HT-29 (cell line): Measurements from ENCODE around the gene FUT3. TPM values are rescaled to one million over a fixed set of nuclear protein-coding genes. Genes with fewer than 3 reads are reported as not detected.
"Not testable (repeated sequence)": the region's sequence is repeated elsewhere in the genome, so short reads cannot be mapped to it uniquely, and the experiment has no call there.

Experiments used
- DNase-seq: peaks from one replicate; pipeline ENCODE4 v3.0.0-alpha.2; 2015; ENCODE audit warnings: low spot score
- total RNA-seq: library from RNA; depleted of rRNA; stranded (reverse); fragments of >200 nt; shearing (Covaris generic); gene quantifications from 2 replicates; pipeline ENCODE4 v1.2.3, GENCODE V29; 2014

Gene FUT3
- total RNA-seq, 1 experiment from 2014 or later: 3.9 TPM

- no peak for DNase-seq
Observed at GRCh38 chr19:5882421-5882968, 31.2 kb upstream of the FUT3 start.

GRCh38 chr19:5881543-5882299 is 30.5 kb upstream of the FUT3 start:
- DNase-seq: no peak

GRCh38 chr19:5880604-5881078 is 29.4 kb upstream of the FUT3 start:
- DNase-seq: no peak

GRCh38 chr19:5880196-5880595 is 28.9 kb upstream of the FUT3 start:
- no peak for DNase-seq

- no peak for DNase-seq
Observed at GRCh38 chr19:5877882-5878281, 26.6 kb upstream of the FUT3 start.

- no peak for DNase-seq
Observed at GRCh38 chr19:5877427-5877826, 26.2 kb upstream of the FUT3 start.

GRCh38 chr19:5874496-5874895 is 23.2 kb upstream of the FUT3 start:
- not testable (repeated sequence) for DNase-seq

GRCh38 chr19:5873617-5874199 is 22.5 kb upstream of the FUT3 start:
- DNase-seq: no peak

- no peak for DNase-seq
Observed at GRCh38 chr19:5870986-5871394, 19.7 kb upstream of the FUT3 start.

- no peak for DNase-seq
Observed at GRCh38 chr19:5867201-5868136, 16.2 kb upstream of the FUT3 start.

GRCh38 chr19:5865772-5866171 is 14.5 kb upstream of the FUT3 start:
- no peak for DNase-seq

- no peak for DNase-seq
Observed at GRCh38 chr19:5864725-5865486, 13.7 kb upstream of the FUT3 start.

GRCh38 chr19:5864013-5864720 is 12.9 kb upstream of the FUT3 start:
- DNase-seq: no peak

GRCh38 chr19:5863030-5863665 is 11.9 kb upstream of the FUT3 start:
- no peak for DNase-seq

GRCh38 chr19:5857203-5858081 is 6.2 kb upstream of the FUT3 start:
- DNase-seq: no peak

GRCh38 chr19:5855151-5855550 is 3.9 kb upstream of the FUT3 start:
- not testable (repeated sequence) for DNase-seq

GRCh38 chr19:5854121-5854520 is 2.9 kb upstream of the FUT3 start:
- DNase-seq: not testable (repeated sequence)

- no peak for DNase-seq
Observed at GRCh38 chr19:5850743-5851293, 431 bp downstream of the FUT3 start.

- no peak for DNase-seq
Observed at GRCh38 chr19:5850189-5850588, 1.1 kb downstream of the FUT3 start.
